Parathyroid adenoma (tissue), 2 donors: ENCODE measurements around the gene DACH1.

ENCODE experiments used
- H2AFZ ChIP-seq: fragments of 300-600 bp; sonication (generic); one replicate; pipeline ENCODE4 v1.7.0; 2017; ENCODE audit warnings: antibody characterized with exemption, mild to moderate bottlenecking
- H3K27ac ChIP-seq: fragments of 300-600 bp; sonication (generic); one replicate; pipeline ENCODE4 v1.7.0; 2017
- H3K27me3 ChIP-seq: fragments of 300-600 bp; sonication (generic); one replicate; pipeline ENCODE4 v1.7.0; 2017; ENCODE audit warnings: low read length; ENCODE audit not compliant: control insufficient read depth, insufficient read depth
- H3K36me3 ChIP-seq: fragments of 300-600 bp; sonication (generic); one replicate; pipeline ENCODE4 v1.7.0; 2017; ENCODE audit warnings: low read length; ENCODE audit not compliant: control insufficient read depth, insufficient read depth
- H3K4me1 ChIP-seq: fragments of 300-600 bp; sonication (generic); one replicate; pipeline ENCODE4 v1.7.0; 2017; ENCODE audit warnings: control low read depth
- H3K4me2 ChIP-seq: fragments of 300-600 bp; sonication (generic); one replicate; pipeline ENCODE4 v1.7.0; 2017; ENCODE audit warnings: low read length
- H3K4me3 ChIP-seq: fragments of 300-600 bp; sonication (generic); one replicate; pipeline ENCODE4 v1.7.0; 2017; ENCODE audit warnings: low read depth, low read length
- H3K79me2 ChIP-seq: fragments of 300-600 bp; sonication (generic); one replicate; pipeline ENCODE4 v1.7.0; 2017; ENCODE audit warnings: control low read depth
- H3K9ac ChIP-seq: fragments of 300-600 bp; sonication (generic); one replicate; pipeline ENCODE4 v1.7.0; 2017; ENCODE audit warnings: mild to moderate bottlenecking
- H3K9me3 ChIP-seq: fragments of 300-600 bp; sonication (generic); one replicate; pipeline ENCODE4 v1.7.0; 2017; ENCODE audit warnings: low read length; ENCODE audit not compliant: control insufficient read depth
- TF ChIP-seq, protein P1 (sequence below): fragments of 300-600 bp; sonication (generic); IDR thresholded peaks from one replicate; pipeline ENCODE4 v1.7.0; 2017; ENCODE audit warnings: antibody characterized with exemption, mild to moderate bottlenecking
- donor health status: primary hyperparathyroidism.

DACH1 gene

DNA sequence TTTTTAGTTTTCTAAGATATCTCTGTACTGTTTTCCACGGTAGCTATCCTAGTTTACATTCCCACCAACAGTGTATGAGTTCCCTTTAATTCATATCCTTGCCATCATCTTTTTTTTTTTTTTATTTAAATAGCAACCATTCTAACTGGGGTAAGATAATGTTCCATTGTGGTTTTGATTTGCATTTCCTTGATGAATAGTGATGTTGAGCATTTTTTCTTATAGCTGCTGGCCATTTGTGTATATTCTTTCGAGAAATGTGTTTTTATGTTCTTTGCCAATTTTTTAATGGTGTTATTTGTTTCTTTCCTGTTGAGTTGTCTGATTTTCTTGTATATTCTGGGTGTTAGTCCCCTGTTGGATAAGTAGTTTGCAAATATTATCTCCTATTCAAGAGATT is 454.8 kb downstream of the DACH1 start:
- no peaks in the 10 kb centered on the region for H3K27me3 ChIP-seq
- no peaks in the 10 kb centered on the region for H3K79me2 ChIP-seq

DNA sequence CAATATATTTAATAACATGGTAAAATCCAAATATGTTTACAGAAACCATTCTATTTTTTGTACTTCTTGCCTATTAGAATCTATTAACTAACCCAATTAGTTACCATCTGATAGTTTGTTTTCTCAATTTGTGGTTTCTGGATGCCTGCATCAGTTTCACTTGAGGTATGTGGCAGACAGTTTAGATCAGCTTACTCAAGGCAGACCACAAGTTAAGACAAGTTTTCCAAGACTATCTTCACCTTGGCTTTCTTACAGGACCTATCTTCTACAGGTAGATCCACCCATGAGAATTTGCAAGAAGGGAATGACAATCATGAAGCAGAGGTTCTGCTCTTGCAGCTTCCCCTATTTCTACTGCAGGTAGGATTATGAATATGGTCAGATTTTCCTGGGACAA is 458.6 kb downstream of the DACH1 start:
- Histone ChIP-seq H2AFZ (no peak overlapping the region), H3K36me3 (no peaks in the 10 kb centered on the region), H3K9me3 (no peaks in the 10 kb centered on the region), H3K4me2 (no peak overlapping the region), H3K4me1 (no peaks in the 10 kb centered on the region), H3K27me3 (no peaks in the 10 kb centered on the region), H3K4me3 (no peak overlapping the region), H3K79me2 (no peaks in the 10 kb centered on the region), H3K27ac (no peak overlapping the region), H3K9ac (no peak overlapping the region)
- TF ChIP-seq, protein P1, sequence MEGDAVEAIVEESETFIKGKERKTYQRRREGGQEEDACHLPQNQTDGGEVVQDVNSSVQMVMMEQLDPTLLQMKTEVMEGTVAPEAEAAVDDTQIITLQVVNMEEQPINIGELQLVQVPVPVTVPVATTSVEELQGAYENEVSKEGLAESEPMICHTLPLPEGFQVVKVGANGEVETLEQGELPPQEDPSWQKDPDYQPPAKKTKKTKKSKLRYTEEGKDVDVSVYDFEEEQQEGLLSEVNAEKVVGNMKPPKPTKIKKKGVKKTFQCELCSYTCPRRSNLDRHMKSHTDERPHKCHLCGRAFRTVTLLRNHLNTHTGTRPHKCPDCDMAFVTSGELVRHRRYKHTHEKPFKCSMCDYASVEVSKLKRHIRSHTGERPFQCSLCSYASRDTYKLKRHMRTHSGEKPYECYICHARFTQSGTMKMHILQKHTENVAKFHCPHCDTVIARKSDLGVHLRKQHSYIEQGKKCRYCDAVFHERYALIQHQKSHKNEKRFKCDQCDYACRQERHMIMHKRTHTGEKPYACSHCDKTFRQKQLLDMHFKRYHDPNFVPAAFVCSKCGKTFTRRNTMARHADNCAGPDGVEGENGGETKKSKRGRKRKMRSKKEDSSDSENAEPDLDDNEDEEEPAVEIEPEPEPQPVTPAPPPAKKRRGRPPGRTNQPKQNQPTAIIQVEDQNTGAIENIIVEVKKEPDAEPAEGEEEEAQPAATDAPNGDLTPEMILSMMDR = no peak

More for the DNA sequence above, 454.8 kb downstream of the DACH1 start:
- H3K27ac ChIP-seq = no peak overlapping the region
- no peak overlapping the region for H3K4me2 ChIP-seq
- no peak overlapping the region for H3K4me3 ChIP-seq
- no peaks in the 10 kb centered on the region for H3K36me3 ChIP-seq
- TF ChIP-seq, protein P1 = no peak
- no peak overlapping the region for H2AFZ ChIP-seq
- H3K9ac ChIP-seq = no peak overlapping the region
- H3K4me1 ChIP-seq = no peaks in the 10 kb centered on the region
- H3K9me3 ChIP-seq = no peaks in the 10 kb centered on the region

DNA sequence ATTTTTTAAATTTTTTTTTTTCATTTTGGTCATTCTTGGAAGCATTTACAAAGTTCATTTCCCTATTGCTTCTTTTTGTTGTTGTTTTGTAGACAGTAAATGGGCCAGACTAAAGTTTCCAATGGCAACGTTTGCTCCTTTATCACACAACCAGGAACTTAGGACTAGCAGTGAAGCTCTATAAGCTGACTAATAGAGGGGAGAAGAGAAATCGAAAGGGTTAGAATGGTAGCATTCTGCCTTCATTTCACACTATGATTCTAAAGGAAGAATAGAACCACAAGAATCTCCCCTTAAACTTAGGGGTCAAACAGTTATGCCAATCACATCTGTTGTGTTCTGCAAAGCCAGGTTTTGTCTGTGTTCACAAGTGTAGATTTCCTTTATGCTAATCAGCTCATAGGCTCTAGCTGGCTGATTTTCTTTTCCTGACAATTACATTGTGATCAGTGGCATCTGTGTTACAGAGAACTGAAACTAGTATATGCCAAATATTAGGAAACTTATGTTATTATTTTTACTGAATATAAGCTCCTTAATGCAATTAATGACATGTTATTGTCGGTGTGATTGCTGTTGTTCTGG is 467.3 kb downstream of the DACH1 start:
- H3K79me2 ChIP-seq = no peaks in the 10 kb centered on the region
- no peaks in the 10 kb centered on the region for H3K27me3 ChIP-seq

DNA sequence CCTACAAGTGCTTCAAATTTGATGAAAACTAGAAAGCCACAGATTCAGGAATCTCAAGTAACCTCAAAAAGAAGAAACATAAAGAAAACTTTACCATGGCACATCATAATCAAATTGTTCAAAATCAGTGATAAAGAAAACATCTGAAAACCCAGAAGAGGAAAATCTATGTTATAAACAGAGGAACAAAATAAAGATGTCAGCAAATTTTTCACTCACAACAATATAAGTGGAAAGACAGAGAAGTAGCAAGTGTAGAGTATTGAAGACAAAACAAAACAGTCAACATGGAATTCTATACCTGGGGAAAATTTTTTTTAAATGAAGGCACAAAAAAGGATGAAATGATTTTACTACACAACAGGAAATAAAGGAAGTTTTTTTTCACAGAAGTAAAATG is 470.9 kb downstream of the DACH1 start:
- H2AFZ ChIP-seq = no peak overlapping the region
- H3K4me2 ChIP-seq = no peak overlapping the region
- no peaks in the 10 kb centered on the region for H3K27me3 ChIP-seq
- H3K79me2 ChIP-seq = no peaks in the 10 kb centered on the region
- no peaks in the 10 kb centered on the region for H3K4me1 ChIP-seq
- H3K9me3 ChIP-seq = no peaks in the 10 kb centered on the region
- H3K27ac ChIP-seq = no peak overlapping the region
- H3K36me3 ChIP-seq = no peaks in the 10 kb centered on the region
- no peak overlapping the region for H3K9ac ChIP-seq
- TF ChIP-seq, protein P1 = no peak
- H3K4me3 ChIP-seq = no peak overlapping the region

More for the DNA sequence above, 467.3 kb downstream of the DACH1 start:
- Histone ChIP-seq H3K4me2 (no peak overlapping the region), H3K27ac (no peak overlapping the region), H3K4me1 (no peaks in the 10 kb centered on the region), H2AFZ (no peak overlapping the region), H3K9me3 (no peaks in the 10 kb centered on the region), H3K4me3 (no peak overlapping the region), H3K9ac (no peak overlapping the region), H3K36me3 (no peaks in the 10 kb centered on the region)
- TF ChIP-seq, protein P1 = no peak

DNA sequence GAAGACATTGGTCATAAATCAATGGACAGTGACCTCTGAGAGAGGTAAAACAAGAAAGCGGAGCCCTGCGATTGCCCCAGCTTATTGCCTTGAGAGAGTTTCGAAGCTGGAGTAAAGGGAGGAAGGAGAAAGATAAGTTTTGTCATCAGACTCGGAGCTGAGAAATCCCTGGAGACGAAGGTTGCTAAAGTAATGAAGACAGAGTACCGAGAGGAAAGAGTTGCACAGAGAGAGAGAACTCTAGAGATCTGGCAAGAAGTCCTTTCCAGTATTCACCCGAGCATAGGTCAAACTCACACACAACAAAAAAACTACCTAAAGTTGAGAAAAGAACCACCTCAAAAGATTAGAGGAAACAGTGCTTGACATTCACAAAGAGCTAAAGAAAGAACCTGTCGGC is 472.0 kb downstream of the DACH1 start:
- H3K4me2 ChIP-seq = no peak overlapping the region
- H2AFZ ChIP-seq = no peak overlapping the region
- no peaks in the 10 kb centered on the region for H3K79me2 ChIP-seq
- no peak overlapping the region for H3K27ac ChIP-seq
- H3K9me3 ChIP-seq = no peaks in the 10 kb centered on the region
- TF ChIP-seq, protein P1 = no peak
- H3K4me1 ChIP-seq = no peaks in the 10 kb centered on the region
- no peak overlapping the region for H3K9ac ChIP-seq
- H3K4me3 ChIP-seq = no peak overlapping the region
- H3K36me3 ChIP-seq = no peaks in the 10 kb centered on the region
- no peaks in the 10 kb centered on the region for H3K27me3 ChIP-seq
